GM19035 (cell line): Measurements from ENCODE around the gene RBM47.

Source experiments
- ATAC-seq: cut with Tn5 transposase; IDR thresholded peaks from one replicate; pipeline ENCODE4 v1.9.1; 2021; ENCODE audit not compliant: unreplicated experiment

Gene RBM47

DNA sequence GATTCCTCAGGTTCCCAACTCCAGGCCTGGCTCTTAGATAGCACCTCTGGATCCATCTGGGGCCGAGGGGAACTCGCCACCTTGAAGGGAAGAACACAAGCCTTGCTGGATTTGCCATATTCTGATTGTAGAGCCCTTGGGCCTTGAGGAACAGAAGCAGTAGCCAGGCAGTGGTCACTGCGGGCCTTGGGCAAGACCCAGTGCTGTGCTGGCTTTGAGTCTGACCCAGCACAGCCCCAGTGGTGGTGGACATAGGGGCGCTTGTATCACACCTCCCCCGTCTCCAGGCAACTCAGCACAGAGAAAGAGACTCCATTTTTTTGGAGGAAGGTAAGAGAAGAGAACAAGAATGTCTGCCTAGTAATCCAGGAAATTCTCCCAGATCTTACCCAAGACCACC lies 249.0 kb downstream of the RBM47 start:
- no peak for ATAC-seq

GRCh38 chr4:40379248-40379647 lies 250.4 kb downstream of the RBM47 start:
- no peak for ATAC-seq

GRCh38 chr4:40378619-40379018 lies 251.0 kb downstream of the RBM47 start:
- no peak for ATAC-seq

GRCh38 chr4:40377512-40378365 lies 251.9 kb downstream of the RBM47 start:
- no peak for ATAC-seq

GRCh38 chr4:40375620-40376019 lies 254.0 kb downstream of the RBM47 start:
- no peak for ATAC-seq

- ATAC-seq: no peak
These were observed 254.6 kb downstream of the RBM47 start for GRCh38 chr4:40375095-40375494.

DNA sequence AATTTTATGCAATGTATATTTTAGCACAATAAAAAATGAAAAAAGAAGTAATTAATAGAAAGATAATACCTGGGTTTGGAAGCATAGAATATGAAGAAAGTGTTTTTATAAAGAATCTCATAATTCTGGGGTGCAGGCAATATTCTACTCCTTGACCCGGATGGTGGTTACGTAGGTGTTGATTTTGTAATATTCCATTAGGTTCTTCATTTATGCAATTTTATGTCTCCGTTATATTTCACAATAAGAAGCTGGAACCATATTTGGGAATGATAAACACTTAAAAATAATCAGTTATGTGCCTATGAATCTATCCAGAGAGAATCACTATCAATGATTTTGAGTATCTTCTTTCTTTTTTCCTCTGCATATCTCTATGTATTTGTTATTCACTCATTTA lies 256.0 kb downstream of the RBM47 start:
- ATAC-seq: no peak
